Stimulated activated effector memory CD8-positive, alpha-beta T cell treated with anti-CD3 and anti-CD28 coated beads, Interleukin-12 subunit alpha, Interleukin-12 subunit beta, amount 100 ng/mL, for 72 hours (primary cell): Measurements from ENCODE around the gene SLCO2B1.

Experiments used
- ATAC-seq: fragments of 150-1000 bp; cut with Tn5 transposase; 2 replicates; pipeline ENCODE4 v1.10.0; 2021
- DNase-seq, 2 donors: peaks; one replicate each; pipeline ENCODE4 v3.0.0; 2021 to 2022; ENCODE audit warnings: low spot score in 2 of 2
- H3K27ac Mint-ChIP-seq: one replicate; pipeline ENCODE4 v1.8.0; 2022; ENCODE audit warnings: mild to moderate bottlenecking, mixed read lengths
- H3K36me3 Mint-ChIP-seq: one replicate; pipeline ENCODE4 v1.8.0; 2022; ENCODE audit warnings: mild to moderate bottlenecking, mixed read lengths
- H3K4me1 Mint-ChIP-seq: one replicate; pipeline ENCODE4 v1.8.0; 2022; ENCODE audit warnings: mixed read lengths
- H3K4me3 Mint-ChIP-seq: one replicate; pipeline ENCODE4 v1.8.0; 2022; ENCODE audit warnings: mild to moderate bottlenecking, mixed read lengths
- H3K9me3 Mint-ChIP-seq: one replicate; pipeline ENCODE4 v1.8.0; 2022; ENCODE audit warnings: mixed read lengths

Gene SLCO2B1

DNA sequence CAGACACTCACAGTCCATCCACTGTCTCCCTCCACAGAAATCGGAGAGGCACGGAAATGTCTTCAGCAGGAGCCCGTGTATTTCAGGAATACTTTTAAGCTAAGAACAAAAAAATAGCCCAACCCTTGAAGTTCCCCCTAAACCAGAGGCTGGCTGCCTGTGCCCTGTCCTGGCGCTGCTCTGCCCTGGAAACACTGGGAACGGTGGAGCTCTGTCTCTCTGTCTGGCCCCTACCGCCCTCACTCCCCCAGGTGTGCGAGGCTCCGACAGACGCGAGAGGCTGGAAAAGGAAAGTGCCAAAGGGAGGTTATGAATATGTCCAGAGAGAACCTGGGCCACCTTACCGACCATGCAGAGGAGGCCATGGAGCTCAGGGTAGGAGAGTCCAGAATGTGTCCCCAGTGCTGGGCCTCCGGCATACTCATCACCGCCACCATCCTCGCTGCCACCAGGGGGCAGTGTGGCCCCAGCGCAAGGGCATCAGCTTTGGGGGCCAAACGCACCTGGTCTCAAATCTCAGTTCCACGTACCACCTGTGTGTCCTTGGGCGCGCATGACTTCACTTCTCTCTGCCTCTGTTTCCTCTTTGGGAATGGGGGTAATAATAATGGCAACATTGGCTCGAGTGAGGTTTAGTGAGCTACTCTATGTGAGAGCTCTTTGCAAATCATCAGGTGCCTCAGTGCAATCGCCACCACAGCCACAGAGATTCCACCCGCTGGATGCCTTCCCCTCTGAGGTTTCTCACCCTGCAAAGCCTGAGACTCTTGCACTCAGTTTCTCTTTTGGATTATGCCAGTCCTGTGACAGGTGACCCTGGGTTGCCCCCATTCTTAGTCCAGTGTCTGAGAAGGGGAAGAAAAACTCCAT, 10.4 kb upstream of the SLCO2B1 start:
- Mint-ChIP-seq H3K9me3 (no peaks in the 10 kb centered on the region), H3K36me3 (no peaks in the 10 kb centered on the region), H3K27ac (peak overlapping the region; percentile 9), H3K4me3 (no peak overlapping the region), H3K4me1 (peaks cover 38% of the 10 kb centered on the region)
- ATAC-seq (peak; percentile 64), DNase-seq (peak; percentile 82 to 89)

DNA sequence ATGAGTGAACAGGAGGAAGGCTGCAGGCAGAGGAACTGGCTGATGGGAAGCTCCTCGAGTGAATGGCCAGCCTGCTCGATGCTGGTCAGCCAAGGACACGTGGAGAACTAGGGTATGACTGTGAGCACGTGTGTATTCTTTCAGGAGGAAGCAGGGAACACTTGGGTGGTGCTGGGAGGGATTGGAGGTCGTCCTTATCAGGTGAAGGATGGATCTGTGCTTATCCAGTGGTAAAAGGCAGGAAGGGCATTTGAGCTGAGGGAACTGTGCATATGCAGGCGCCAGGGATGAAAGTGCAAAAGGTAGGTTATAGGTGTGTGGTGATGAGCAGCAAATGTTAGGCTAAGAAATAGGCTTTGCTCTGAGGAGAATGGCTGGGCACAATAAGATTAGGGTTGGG, 9.7 kb upstream of the SLCO2B1 start:
- no peak overlapping the region for H3K4me3 Mint-ChIP-seq

DNA sequence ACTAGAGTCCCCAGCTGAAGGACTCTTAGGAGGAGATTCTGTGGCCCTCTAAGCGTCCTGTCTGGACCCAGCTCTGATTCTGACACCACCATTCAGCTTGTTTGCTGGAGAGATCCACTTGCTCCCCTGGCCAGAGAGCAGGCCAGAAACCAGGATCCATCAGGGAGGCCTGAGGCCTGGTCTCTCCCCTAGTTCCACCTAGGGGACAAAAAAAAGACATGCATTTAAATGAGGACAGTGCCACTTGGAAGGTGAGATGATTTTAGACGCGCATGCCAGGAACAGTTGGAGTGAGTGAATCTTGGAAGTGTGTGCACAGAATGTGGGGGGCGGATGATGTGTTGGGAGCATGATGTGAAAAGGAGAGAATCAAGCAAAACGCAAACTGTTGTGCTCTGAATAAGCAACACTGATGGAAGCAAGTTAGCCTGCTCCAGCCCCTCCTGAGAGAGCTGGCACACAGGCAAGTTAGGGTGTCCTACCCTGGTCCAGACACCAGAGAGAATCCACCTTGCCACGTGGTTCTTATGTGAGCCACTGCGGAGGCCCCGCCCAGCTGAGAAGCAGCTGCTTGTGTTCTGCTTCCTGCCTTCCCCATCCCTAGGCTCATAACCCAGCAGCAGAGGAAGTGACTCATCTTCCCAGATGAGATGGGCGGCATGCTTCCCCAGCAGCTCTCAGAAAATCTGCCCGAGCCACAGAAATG, 8.0 kb upstream of the SLCO2B1 start:
- Mint-ChIP-seq H3K36me3 (no peaks in the 10 kb centered on the region), H3K4me3 (peak overlapping the region; percentile 49), H3K4me1 (peaks cover 42% of the 10 kb centered on the region), H3K27ac (peak overlapping the region; percentile 71), H3K9me3 (no peaks in the 10 kb centered on the region)
- DNase-seq (peak; percentile 50 to 81), ATAC-seq (peak; percentile 91)

More for the DNA sequence above, 9.7 kb upstream of the SLCO2B1 start:
- Mint-ChIP-seq H3K36me3 (no peaks in the 10 kb centered on the region), H3K27ac (peak overlapping the region; percentile 9), H3K9me3 (no peaks in the 10 kb centered on the region), H3K4me1 (peaks cover 38% of the 10 kb centered on the region)
- ATAC-seq (no peak), DNase-seq (no peak)

DNA sequence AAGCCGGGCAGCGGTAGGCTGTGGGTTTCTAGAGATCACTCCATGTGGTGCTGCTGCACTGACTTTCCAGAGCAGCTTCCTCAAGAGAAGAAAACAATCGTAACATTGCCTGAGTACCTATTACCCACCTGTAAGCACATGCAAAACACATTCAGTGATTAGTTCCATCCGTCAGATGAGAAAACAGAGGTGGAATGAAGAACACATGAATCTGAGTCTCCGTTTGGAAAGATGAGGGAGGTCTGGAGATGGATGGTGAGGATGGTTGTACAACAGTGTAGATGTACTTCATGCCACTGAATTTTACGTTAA, 7.5 kb upstream of the SLCO2B1 start:
- Mint-ChIP-seq H3K36me3 (no peaks in the 10 kb centered on the region), H3K9me3 (no peaks in the 10 kb centered on the region), H3K27ac (peak overlapping the region; percentile 71), H3K4me3 (peak overlapping the region; percentile 49), H3K4me1 (peaks cover 47% of the 10 kb centered on the region)
- ATAC-seq (no peak), DNase-seq (no peak)

DNA sequence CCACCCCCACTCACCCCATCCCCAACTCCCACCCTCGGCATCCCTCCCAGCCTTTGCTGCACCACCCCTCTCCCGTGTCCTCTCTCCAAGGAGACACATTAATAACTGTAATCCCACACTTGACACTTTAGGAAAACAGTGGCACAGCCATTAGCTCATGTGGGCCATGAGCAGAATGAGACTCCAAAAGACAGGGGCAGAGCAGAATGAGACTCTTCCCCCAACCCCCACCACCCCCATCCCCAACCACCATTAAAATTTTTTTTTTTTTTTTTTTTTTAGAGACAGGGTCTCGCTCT, 6.2 kb upstream of the SLCO2B1 start:
- Mint-ChIP-seq H3K9me3 (no peaks in the 10 kb centered on the region), H3K4me1 (peaks cover 47% of the 10 kb centered on the region), H3K27ac (no peak overlapping the region), H3K4me3 (no peak overlapping the region), H3K36me3 (no peaks in the 10 kb centered on the region)
- ATAC-seq (no peak), DNase-seq (no peak)

DNA sequence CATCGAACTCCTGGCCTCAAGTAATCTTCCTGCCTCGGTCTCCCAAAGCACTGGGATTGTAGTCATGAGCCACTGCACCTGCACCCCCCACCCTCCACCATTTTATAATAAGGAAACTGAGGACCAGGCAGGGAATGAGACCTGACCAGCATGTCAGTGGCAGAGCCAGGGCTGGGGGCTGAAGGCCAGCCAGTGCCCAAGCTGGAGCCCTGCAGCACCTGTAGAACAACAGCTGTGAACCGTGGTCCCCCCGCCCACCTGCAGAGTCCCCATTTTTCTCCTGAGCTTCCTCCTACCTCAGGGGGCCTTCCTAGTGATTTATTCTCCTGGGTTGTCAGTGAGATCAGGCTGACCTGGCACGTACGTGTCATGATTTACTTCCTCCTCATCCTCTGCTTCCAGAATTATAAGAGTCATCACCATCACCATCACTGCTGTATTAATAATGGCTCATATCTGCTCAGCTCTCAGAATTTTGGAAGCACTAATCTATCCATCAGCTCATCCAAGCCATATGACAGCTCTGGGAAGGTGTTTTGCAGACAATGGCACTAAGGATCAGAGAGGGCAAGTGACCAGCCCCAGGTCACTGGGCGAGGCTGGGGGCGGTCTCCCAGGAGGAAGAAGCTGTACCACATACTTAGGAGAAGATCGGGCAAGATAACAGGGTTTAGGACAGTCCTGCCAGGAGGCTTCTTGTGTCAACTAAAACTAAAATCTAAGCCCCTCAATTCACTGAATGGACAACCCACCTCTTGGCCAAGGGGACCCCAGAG, 5.5 kb upstream of the SLCO2B1 start:
- DNase-seq: no peak
- ATAC-seq: no peak
- Mint-ChIP-seq H3K4me3 (no peak overlapping the region), H3K9me3 (no peaks in the 10 kb centered on the region), H3K4me1 (peaks cover 46% of the 10 kb centered on the region), H3K36me3 (no peaks in the 10 kb centered on the region), H3K27ac (peak overlapping the region; percentile 50)

DNA sequence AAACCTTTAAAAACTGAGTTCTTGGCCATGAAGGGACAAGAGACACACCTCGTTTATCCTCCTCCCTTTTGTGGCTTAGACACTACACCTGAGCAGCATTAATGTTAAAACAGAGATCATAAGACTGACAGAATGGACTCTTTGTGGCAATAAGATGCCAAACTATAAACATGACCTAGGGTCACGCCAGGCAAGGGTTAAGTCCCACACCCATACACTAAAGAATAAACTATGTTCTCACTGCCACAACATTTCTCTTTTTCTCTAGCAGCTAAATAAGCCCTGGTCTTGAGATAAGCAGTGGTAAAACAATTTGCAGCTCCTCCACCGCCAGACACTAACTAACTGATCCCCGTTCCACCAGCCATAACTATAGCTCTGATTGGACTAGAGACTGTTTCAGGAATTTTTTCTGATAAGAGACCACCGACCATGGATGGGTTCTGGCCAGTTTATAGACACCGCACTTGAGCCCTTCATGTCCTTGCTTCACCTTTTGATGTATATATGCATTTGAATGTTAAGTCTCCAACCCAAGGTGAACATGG, 4.9 kb upstream of the SLCO2B1 start:
- H3K4me1 Mint-ChIP-seq: peaks cover 40% of the 10 kb centered on the region
- H3K9me3 Mint-ChIP-seq: no peaks in the 10 kb centered on the region
- ATAC-seq: no peak
- no peak for DNase-seq
- peak overlapping the region; percentile 50 for H3K27ac Mint-ChIP-seq
- no peaks in the 10 kb centered on the region for H3K36me3 Mint-ChIP-seq
- H3K4me3 Mint-ChIP-seq: no peak overlapping the region

DNA sequence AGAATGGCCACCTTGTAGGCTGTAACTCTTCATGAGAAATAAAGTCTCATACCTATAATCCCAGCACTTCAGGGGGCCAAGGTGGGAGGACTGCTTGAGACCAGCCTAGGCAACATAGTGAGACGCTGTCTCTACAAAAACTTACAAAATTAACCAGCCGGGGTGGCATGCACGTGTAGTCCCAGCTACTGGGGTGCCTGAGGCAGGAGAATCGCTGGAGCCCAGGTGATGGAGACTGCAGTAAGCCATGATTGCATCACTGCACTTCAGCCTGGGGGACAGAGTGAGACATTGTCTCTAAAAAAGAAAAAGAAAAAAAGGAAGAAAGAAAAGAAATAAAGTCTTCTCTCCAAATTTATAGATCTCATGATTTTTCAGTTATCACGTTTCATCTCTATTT, 4.2 kb upstream of the SLCO2B1 start:
- Mint-ChIP-seq H3K4me1 (peaks cover 37% of the 10 kb centered on the region), H3K4me3 (no peak overlapping the region), H3K36me3 (no peaks in the 10 kb centered on the region), H3K9me3 (no peaks in the 10 kb centered on the region), H3K27ac (no peak overlapping the region)
- no peak for ATAC-seq
- DNase-seq: no peak

DNA sequence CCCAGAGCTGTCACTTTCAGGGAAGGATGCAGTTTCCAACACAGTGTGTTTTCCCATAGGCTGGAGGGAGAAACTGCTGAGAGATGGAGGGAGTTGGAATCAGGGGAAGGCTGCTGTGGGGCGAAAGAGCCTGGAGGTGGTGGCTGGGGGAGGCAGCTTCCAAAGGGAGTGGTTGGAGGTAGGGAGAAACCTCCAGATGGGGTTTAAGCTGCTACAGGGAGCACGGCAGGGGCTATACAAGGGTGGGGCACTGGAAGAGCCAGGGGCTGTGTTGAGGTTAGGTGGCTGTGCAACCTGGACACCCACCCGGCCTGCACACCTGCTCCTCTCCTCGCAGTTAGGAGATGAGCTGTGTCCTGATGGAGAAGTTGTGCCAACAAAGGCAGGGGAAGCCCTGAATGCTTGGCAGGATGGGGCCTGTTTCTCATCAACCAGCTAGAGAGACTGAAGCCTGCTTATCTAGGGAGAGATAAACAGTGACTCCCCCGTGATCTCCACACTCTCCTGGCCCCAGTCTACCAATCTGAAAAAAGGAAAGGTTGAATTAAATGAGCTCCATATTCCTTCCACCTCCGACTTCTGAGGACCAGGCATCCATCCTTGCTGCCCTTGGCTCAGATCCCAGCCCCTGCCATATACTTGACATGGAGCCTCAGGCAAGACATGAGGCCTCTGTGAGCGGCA, 3.6 kb upstream of the SLCO2B1 start:
- H3K36me3 Mint-ChIP-seq: no peaks in the 10 kb centered on the region
- DNase-seq (no peak), ATAC-seq (no peak)
- H3K4me3 Mint-ChIP-seq: no peak overlapping the region
- H3K9me3 Mint-ChIP-seq: no peaks in the 10 kb centered on the region
- peaks cover 35% of the 10 kb centered on the region for H3K4me1 Mint-ChIP-seq
- no peak overlapping the region for H3K27ac Mint-ChIP-seq

DNA sequence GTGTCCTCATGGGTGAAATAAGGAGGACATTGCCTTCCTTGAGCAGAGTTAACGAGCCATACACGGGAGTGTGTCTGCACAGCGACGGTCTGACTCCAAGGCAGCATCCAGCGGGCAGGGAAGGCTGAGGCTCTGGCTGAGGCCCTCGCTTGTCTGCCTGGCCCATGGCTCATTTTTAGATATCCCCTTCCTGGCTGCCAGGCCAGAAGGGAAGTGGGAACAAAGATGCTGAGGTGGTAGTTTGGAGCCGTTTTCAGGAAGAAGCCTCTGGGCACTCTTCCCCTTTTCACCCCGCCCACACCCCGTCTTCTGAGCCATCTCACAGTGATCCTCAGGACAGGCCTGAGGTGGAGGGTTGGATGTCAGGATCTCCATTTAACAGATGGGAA, 3.0 kb upstream of the SLCO2B1 start:
- Mint-ChIP-seq H3K36me3 (no peaks in the 10 kb centered on the region), H3K9me3 (no peaks in the 10 kb centered on the region), H3K4me3 (no peak overlapping the region), H3K27ac (no peak overlapping the region), H3K4me1 (peaks cover 33% of the 10 kb centered on the region)
- DNase-seq: no peak
- ATAC-seq: no peak

DNA sequence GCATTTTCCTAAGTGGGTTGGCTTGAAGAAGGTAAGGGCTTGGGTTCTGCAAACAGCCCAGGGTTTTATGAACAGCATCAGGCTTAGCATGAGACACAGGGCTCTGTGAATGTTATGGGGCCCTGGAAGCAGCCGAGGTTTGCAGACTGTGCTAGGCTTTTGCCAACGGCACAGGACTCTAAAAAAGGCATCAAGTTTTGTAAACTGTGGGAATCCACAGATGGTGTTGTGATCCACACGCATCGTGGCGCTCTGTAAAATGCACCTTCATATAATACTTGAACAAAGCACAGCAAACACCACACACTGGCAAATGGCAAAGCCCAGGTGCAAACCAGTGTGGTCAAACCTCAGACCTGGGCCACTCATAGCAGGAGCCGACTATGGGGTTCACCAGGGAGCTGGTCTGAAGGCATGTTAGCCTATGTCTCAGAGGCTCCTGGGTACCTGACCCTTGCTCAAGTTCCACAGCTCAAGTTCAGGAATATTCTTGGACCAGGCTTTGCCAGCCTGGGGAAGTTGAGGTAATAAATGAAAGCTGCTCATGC, 2.4 kb upstream of the SLCO2B1 start:
- no peak overlapping the region for H3K4me3 Mint-ChIP-seq
- H3K36me3 Mint-ChIP-seq: no peaks in the 10 kb centered on the region
- ATAC-seq: peak; percentile 84
- H3K9me3 Mint-ChIP-seq: no peaks in the 10 kb centered on the region
- no peak overlapping the region for H3K27ac Mint-ChIP-seq
- peaks cover 33% of the 10 kb centered on the region for H3K4me1 Mint-ChIP-seq
- peak in 1 of 2 donors; percentile 81 for DNase-seq

DNA sequence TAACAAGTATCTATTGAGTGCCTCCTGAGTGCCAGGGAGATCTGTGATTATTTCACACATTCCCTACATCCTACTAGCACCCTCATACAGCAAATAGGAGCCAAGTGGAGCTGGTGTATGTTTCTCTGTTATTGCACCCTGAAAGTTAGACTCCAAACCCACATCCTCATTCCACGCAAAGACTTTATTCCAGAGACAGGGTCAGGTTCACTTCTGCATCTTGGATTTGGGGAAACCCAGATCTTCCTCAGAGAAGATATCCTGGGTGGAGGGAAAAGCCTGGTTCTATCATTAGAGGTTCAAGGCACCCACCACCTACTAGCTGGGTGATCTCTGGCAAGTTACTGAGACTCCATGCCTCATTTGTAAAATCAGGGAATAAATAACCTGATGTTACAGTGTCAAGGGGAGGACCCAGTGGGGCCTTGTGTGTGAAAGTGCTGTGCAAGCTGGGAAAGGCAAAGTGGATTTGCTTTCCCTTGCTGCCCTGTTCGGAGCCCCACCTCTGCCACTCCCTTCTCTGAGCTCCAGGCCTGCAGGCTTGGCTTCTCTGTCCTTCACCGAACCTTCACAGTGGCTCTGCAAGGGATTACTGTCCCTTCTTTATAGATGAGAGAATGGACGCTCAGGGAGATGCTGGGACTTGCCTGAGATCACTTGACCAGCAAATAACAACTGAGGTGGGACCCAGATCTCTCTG, 991 bp upstream of the SLCO2B1 start:
- H3K27ac Mint-ChIP-seq: no peak overlapping the region

DNA sequence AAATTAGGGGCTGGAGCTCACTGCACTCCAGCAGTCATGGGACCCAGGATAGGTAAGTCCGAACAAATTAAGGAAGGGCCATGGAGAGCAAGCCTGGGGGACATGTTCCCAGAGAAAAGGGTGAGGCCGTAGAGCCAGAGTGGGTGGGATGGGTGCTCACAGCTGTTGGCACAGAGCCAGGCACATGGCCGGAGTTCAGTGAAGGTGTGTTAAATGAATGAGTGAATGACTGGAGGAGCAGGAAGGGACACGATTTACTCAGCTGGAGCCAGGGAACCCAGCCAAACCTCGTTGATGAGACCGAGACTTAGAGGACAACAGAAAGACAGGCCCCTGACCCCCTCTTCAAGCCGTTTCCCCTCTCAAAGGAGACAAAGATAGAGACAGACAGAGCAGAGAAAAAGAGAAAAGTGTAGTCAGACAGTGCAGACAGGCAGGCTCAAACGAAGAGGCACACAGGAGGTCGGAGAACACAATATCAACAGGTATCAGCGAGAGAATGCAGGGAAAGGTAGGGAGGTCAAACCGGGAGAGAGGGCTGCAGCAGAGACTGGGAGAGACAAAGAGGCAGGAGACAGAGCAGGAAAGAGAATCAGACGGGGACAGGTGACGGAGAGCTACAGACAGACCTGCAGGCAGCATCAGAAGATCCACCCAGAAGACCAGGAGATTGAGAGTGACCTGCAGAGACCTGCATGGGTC, 590 bp downstream of the SLCO2B1 start:
- peaks cover 24% of the 10 kb centered on the region for H3K4me1 Mint-ChIP-seq
- ATAC-seq (no peak), DNase-seq (no peak)
- no peaks in the 10 kb centered on the region for H3K9me3 Mint-ChIP-seq
- no peaks in the 10 kb centered on the region for H3K36me3 Mint-ChIP-seq
- no peak overlapping the region for H3K4me3 Mint-ChIP-seq
- H3K27ac Mint-ChIP-seq: no peak overlapping the region

More for the DNA sequence above, 991 bp upstream of the SLCO2B1 start:
- Mint-ChIP-seq H3K36me3 (no peaks in the 10 kb centered on the region), H3K4me1 (peaks cover 24% of the 10 kb centered on the region), H3K9me3 (no peaks in the 10 kb centered on the region), H3K4me3 (no peak overlapping the region)
- ATAC-seq (no peak), DNase-seq (no peak)

DNA sequence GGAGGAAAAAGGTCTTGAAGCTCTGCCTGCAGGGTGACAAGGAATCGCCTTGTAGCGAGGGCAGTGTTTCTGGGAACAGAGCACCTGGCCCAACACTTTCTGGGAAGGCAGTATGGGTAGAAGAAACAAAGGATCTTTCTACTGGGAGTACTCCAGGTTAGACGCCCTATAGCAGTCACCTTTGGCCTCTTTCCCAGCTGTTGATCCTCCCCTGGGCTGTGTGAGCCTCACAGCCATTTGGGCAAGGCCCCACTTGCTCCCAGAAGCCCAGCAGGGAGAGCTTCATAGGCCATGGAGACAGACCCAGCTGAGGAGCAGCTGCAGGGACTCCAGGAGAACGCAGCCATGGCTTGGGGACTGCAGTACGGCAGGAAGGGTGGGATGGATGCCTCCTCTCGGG, 1.2 kb downstream of the SLCO2B1 start:
- no peaks in the 10 kb centered on the region for H3K9me3 Mint-ChIP-seq
- no peak for ATAC-seq
- DNase-seq: no peak

More for the DNA sequence above, 1.2 kb downstream of the SLCO2B1 start:
- Mint-ChIP-seq H3K27ac (no peak overlapping the region), H3K4me3 (no peak overlapping the region), H3K4me1 (peaks cover 24% of the 10 kb centered on the region), H3K36me3 (no peaks in the 10 kb centered on the region)
